Left lung (tissue), 10 donors: ENCODE data around the gene CDH4. TPM values are rescaled to one million over a fixed set of nuclear protein-coding genes. Genes with fewer than 3 reads are reported as not detected.
A peak's percentile ranks its signal among the peaks of the same experiment; 100 is the strongest.

Source experiments
- ATAC-seq: fragments of 200-7000 bp; cut with Tn5 transposase; one replicate; pipeline ENCODE4 v1.9.1; 2020; ENCODE audit warnings: moderate library complexity
- DNase-seq, 4 donors: peaks; one replicate each; pipeline ENCODE4 v3.0.0-alpha.2; 2013 to 2020
- H3K27ac ChIP-seq, 2 donors: fragments of 200-600 bp; sonication (generic) in 1 of 2; one replicate each; pipeline versions ENCODE4 v1.5.0 to v1.8.0; 2020 to 2021
- H3K27me3 ChIP-seq, 2 donors: fragments of 200-600 bp; sonication (generic) in 1 of 2; one replicate each; pipeline versions ENCODE4 v1.5.0 to v1.8.0; 2020 to 2021
- H3K36me3 ChIP-seq, 2 donors: fragments of 200-600 bp; sonication (generic) in 1 of 2; one replicate each; pipeline versions ENCODE4 v1.5.0 to v1.8.0; 2020 to 2021
- H3K4me1 ChIP-seq, 2 donors: fragments of 200-600 bp; one replicate each; pipeline ENCODE4 v1.8.0; 2021
- H3K4me3 ChIP-seq, 2 donors: fragments of 200-600 bp; sonication (generic) in 1 of 2; one replicate each; pipeline versions ENCODE4 v1.5.0 to v1.8.0; 2020 to 2021; ENCODE audit warnings: mild to moderate bottlenecking in 1 of 2
- H3K9me3 ChIP-seq, 2 donors: fragments of 200-600 bp; sonication (generic) in 1 of 2; one replicate each; pipeline versions ENCODE4 v1.5.0 to v1.8.0; 2020 to 2021
- CTCF ChIP-seq, 2 donors: fragments of 200-600 bp; sonication (generic) in 1 of 2; IDR thresholded peaks; one replicate each; pipeline versions ENCODE4 v1.5.0 to v1.8.0; 2021; ENCODE audit warnings: antibody characterized with exemption in 2 of 2
- intact Hi-C, 2 donors: fragments of 100-400 bp; cut with DNase I; formaldehyde crosslinking; loops; one replicate each; pipeline versions ENCODE4 v1.11.2 to v1.14.2; 2022
- polyA plus RNA-seq, 6 donors: library from polyadenylated mRNA; unstranded; fragments of 120-200 nt; gene quantifications; one replicate each; pipeline ENCODE4 v1.2.1, GENCODE V29; 2013; ENCODE audit not compliant: insufficient read length in 6 of 6
- total RNA-seq, 2 donors: library from RNA; stranded (reverse); fragmentation: NEBNext Ultra II Directional; extraction: Animal tissue kit (Norgen Biotek cat#: 25700); gene quantifications; one replicate each; pipeline ENCODE4 v1.2.1, GENCODE V29; 2021
- donor health status: DM: no; HTN: yes; CAD: no.
- donor health status: DM: no; HTN: no; CAD: no.

Gene CDH4
- total and polyA plus RNA-seq, 8 donors = 0.24 to 10.8 (median 5.1) TPM

- ATAC-seq (no peak), DNase-seq (peak in 1 of 4 donors; percentile 13)
- H3K27ac ChIP-seq = no peak overlapping the region
- no peaks in the 10 kb centered on the region for H3K9me3 ChIP-seq
- H3K4me1 ChIP-seq = no peaks in the 10 kb centered on the region
- peaks cover 0 to 41% of the 10 kb centered on the region in 2 donors for H3K27me3 ChIP-seq
- no peak for TF ChIP-seq CTCF (IDR thresholded peaks at IDR 0.05)
- intact Hi-C loops = no loop called here
- H3K36me3 ChIP-seq = no peaks in the 10 kb centered on the region
- H3K4me3 ChIP-seq = no peak overlapping the region
Measured at GRCh38 chr20:61956396-61957342, 704.6 kb downstream of the CDH4 start.

- ATAC-seq (no peak), DNase-seq (no peak)
- H3K4me1 ChIP-seq = no peaks in the 10 kb centered on the region
- intact Hi-C loops = no loop called here
- no peak overlapping the region for H3K27ac ChIP-seq
- H3K9me3 ChIP-seq = no peaks in the 10 kb centered on the region
- no peak for TF ChIP-seq CTCF (IDR thresholded peaks at IDR 0.05)
- no peaks in the 10 kb centered on the region for H3K36me3 ChIP-seq
- H3K27me3 ChIP-seq = peaks cover 0 to 29% of the 10 kb centered on the region in 2 donors
- H3K4me3 ChIP-seq = no peak overlapping the region
Measured at GRCh38 chr20:61957961-61958715, 706.1 kb downstream of the CDH4 start.

GRCh38 chr20:61958773-61959700 is 707.0 kb downstream of the CDH4 start:
- no peak overlapping the region for H3K27ac ChIP-seq
- intact Hi-C loops = no loop called here
- ATAC-seq (no peak), DNase-seq (peak in 1 of 4 donors; percentile 47)
- no peak for TF ChIP-seq CTCF (IDR thresholded peaks at IDR 0.05)
- no peaks in the 10 kb centered on the region for H3K4me1 ChIP-seq
- no peaks in the 10 kb centered on the region for H3K36me3 ChIP-seq
- peaks cover 0 to 29% of the 10 kb centered on the region in 2 donors for H3K27me3 ChIP-seq
- no peak overlapping the region for H3K4me3 ChIP-seq
- no peaks in the 10 kb centered on the region for H3K9me3 ChIP-seq

GRCh38 chr20:61960836-61961235 is 708.8 kb downstream of the CDH4 start:
- H3K36me3 ChIP-seq = no peaks in the 10 kb centered on the region
- no peaks in the 10 kb centered on the region for H3K9me3 ChIP-seq
- TF ChIP-seq CTCF (IDR thresholded peaks at IDR 0.05) = no peak
- H3K27me3 ChIP-seq = peaks cover 10 to 30% of the 10 kb centered on the region in 2 donors
- DNase-seq (peak in 1 of 4 donors; percentile 4), ATAC-seq (no peak)
- H3K27ac ChIP-seq = no peak overlapping the region
- intact Hi-C loops = no loop called here
- H3K4me1 ChIP-seq = no peaks in the 10 kb centered on the region
- H3K4me3 ChIP-seq = no peak overlapping the region
